NCI-H526 treated with DMSO at 0.1 percent for 48 hours (cell line): ENCODE measurements around the gene PREPL.
A peak's percentile ranks its signal among the peaks of the same experiment; 100 is the strongest.
"Not testable (repeated sequence)": the region's sequence is repeated elsewhere in the genome, so short reads cannot be mapped to it uniquely, and the experiment has no call there.

ENCODE experiments used
- DNase-seq: peaks from one replicate; lab custom pipeline; 2025; lab: John Stamatoyannopoulos, UW

PREPL gene

GRCh38 chr2:44348400-44348799 is 12.9 kb downstream of the PREPL start:
- DNase-seq, result no peak

GRCh38 chr2:44347526-44347925 is 13.8 kb downstream of the PREPL start:
- DNase-seq, result no peak

- no peak for DNase-seq
Measured at GRCh38 chr2:44342854-44343253, 18.4 kb downstream of the PREPL start.

- DNase-seq, result no peak
Measured at GRCh38 chr2:44335806-44336538, 25.3 kb downstream of the PREPL start.

- no peak for DNase-seq
Measured at GRCh38 chr2:44333994-44334393, 27.3 kb downstream of the PREPL start.

GRCh38 chr2:44330801-44331200 is 30.5 kb downstream of the PREPL start:
- no peak for DNase-seq

- no peak for DNase-seq
Measured at GRCh38 chr2:44329343-44329742, 32.0 kb downstream of the PREPL start.

GRCh38 chr2:44328750-44329149 is 32.5 kb downstream of the PREPL start:
- DNase-seq, result no peak

- DNase-seq, result no peak
Measured at GRCh38 chr2:44326548-44327264, 34.6 kb downstream of the PREPL start.

GRCh38 chr2:44325897-44326296 is 35.4 kb downstream of the PREPL start:
- DNase-seq, result no peak

- DNase-seq, result no peak
Measured at GRCh38 chr2:44324971-44325426, 36.3 kb downstream of the PREPL start.

- DNase-seq, result no peak
Measured at GRCh38 chr2:44321360-44321759, 39.9 kb downstream of the PREPL start.

- DNase-seq, result no peak
Measured at GRCh38 chr2:44320832-44321231, 40.5 kb downstream of the PREPL start.

- no peak for DNase-seq
Measured at GRCh38 chr2:44315945-44316344, 45.3 kb downstream of the PREPL start.

- DNase-seq, result no peak
Measured at GRCh38 chr2:44314362-44314761, 46.9 kb downstream of the PREPL start.

- no peak for DNase-seq
Measured at GRCh38 chr2:44310287-44310686, 51.0 kb downstream of the PREPL start.

- no peak for DNase-seq
Measured at GRCh38 chr2:44305882-44306281, 55.4 kb downstream of the PREPL start.

- DNase-seq, result no peak
Measured at GRCh38 chr2:44304258-44304657, 57.0 kb downstream of the PREPL start.

GRCh38 chr2:44303766-44304165 is 57.5 kb downstream of the PREPL start:
- not testable (repeated sequence) for DNase-seq

- DNase-seq, result no peak
Measured at GRCh38 chr2:44301111-44301510, 60.2 kb downstream of the PREPL start.

GRCh38 chr2:44299635-44300034 is 61.7 kb downstream of the PREPL start:
- DNase-seq, result peak; percentile 28

- no peak for DNase-seq
Measured at GRCh38 chr2:44297431-44297830, 63.9 kb downstream of the PREPL start.

- no peak for DNase-seq
Measured at GRCh38 chr2:44296653-44297052, 64.6 kb downstream of the PREPL start.
